Measurements from ENCODE around the gene KCNH3. TPM values are rescaled to one million over a fixed set of nuclear protein-coding genes. Genes with fewer than 3 reads are reported as not detected.

Gene KCNH3
- total and polyA plus RNA-seq, 2 experiments from 2014 or later, result 0.21 to 0.52 TPM

DNA sequence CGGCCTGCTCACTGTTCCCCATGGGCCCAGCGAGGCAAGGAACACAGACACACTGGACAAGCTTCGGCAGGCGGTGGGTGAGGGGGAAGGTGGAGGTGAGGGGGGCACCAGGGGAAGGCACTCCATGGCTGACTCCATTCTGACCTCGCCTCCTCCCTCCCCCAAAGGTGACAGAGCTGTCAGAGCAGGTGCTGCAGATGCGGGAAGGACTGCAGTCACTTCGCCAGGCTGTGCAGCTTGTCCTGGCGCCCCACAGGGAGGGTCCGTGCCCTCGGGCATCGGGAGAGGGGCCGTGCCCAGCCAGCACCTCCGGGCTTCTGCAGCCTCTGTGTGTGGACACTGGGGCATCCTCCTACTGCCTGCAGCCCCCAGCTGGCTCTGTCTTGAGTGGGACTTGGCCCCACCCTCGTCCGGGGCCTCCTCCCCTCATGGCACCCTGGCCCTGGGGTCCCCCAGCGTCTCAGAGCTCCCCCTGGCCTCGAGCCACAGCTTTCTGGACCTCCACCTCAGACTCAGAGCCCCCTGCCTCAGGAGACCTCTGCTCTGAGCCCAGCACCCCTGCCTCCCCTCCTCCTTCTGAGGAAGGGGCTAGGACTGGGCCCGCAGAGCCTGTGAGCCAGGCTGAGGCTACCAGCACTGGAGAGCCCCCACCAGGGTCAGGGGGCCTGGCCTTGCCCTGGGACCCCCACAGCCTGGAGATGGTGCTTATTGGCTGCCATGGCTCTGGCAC, 18.5 kb downstream of the KCNH3 start (continued):
- TF ChIP-seq, protein P1, sequence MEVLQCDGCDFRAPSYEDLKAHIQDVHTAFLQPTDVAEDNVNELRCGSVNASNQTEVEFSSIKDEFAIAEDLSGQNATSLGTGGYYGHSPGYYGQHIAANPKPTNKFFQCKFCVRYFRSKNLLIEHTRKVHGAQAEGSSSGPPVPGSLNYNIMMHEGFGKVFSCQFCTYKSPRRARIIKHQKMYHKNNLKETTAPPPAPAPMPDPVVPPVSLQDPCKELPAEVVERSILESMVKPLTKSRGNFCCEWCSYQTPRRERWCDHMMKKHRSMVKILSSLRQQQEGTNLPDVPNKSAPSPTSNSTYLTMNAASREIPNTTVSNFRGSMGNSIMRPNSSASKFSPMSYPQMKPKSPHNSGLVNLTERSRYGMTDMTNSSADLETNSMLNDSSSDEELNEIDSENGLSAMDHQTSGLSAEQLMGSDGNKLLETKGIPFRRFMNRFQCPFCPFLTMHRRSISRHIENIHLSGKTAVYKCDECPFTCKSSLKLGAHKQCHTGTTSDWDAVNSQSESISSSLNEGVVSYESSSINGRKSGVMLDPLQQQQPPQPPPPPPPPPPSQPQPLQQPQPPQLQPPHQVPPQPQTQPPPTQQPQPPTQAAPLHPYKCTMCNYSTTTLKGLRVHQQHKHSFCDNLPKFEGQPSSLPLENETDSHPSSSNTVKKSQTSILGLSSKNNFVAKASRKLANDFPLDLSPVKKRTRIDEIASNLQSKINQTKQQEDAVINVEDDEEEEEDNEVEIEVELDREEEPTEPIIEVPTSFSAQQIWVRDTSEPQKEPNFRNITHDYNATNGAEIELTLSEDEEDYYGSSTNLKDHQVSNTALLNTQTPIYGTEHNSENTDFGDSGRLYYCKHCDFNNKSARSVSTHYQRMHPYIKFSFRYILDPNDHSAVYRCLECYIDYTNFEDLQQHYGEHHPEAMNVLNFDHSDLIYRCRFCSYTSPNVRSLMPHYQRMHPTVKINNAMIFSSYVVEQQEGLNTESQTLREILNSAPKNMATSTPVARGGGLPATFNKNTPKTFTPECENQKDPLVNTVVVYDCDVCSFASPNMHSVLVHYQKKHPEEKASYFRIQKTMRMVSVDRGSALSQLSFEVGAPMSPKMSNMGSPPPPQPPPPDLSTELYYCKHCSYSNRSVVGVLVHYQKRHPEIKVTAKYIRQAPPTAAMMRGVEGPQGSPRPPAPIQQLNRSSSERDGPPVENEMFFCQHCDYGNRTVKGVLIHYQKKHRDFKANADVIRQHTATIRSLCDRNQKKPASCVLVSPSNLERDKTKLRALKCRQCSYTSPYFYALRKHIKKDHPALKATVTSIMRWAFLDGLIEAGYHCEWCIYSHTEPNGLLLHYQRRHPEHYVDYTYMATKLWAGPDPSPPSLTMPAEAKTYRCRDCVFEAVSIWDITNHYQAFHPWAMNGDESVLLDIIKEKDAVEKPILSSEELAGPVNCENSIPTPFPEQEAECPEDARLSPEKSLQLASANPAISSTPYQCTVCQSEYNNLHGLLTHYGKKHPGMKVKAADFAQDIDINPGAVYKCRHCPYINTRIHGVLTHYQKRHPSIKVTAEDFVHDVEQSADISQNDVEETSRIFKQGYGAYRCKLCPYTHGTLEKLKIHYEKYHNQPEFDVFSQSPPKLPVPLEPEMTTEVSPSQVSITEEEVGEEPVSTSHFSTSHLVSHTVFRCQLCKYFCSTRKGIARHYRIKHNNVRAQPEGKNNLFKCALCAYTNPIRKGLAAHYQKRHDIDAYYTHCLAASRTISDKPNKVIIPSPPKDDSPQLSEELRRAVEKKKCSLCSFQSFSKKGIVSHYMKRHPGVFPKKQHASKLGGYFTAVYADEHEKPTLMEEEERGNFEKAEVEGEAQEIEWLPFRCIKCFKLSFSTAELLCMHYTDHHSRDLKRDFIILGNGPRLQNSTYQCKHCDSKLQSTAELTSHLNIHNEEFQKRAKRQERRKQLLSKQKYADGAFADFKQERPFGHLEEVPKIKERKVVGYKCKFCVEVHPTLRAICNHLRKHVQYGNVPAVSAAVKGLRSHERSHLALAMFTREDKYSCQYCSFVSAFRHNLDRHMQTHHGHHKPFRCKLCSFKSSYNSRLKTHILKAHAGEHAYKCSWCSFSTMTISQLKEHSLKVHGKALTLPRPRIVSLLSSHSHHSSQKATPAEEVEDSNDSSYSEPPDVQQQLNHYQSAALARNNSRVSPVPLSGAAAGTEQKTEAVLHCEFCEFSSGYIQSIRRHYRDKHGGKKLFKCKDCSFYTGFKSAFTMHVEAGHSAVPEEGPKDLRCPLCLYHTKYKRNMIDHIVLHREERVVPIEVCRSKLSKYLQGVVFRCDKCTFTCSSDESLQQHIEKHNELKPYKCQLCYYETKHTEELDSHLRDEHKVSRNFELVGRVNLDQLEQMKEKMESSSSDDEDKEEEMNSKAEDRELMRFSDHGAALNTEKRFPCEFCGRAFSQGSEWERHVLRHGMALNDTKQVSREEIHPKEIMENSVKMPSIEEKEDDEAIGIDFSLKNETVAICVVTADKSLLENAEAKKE (CRISPR knock-in tag; IDR thresholded peaks at IDR 0.05), result no peak
- TF ChIP-seq CREB1 (CRISPR knock-in tag; IDR thresholded peaks at IDR 0.05; ENCODE audit: low read depth) (no peak), STAT1 (IDR thresholded peaks at IDR 0.05; ENCODE audit: unreplicated experiment) (no peak), EZH2phosphoT487 (IDR thresholded peaks at IDR 0.05; ENCODE audit: unreplicated experiment) (no peak), NANOG (IDR thresholded peaks at IDR 0.05; ENCODE audit: borderline replicate concordance) (no peak)
- TF ChIP-seq, protein P2, sequence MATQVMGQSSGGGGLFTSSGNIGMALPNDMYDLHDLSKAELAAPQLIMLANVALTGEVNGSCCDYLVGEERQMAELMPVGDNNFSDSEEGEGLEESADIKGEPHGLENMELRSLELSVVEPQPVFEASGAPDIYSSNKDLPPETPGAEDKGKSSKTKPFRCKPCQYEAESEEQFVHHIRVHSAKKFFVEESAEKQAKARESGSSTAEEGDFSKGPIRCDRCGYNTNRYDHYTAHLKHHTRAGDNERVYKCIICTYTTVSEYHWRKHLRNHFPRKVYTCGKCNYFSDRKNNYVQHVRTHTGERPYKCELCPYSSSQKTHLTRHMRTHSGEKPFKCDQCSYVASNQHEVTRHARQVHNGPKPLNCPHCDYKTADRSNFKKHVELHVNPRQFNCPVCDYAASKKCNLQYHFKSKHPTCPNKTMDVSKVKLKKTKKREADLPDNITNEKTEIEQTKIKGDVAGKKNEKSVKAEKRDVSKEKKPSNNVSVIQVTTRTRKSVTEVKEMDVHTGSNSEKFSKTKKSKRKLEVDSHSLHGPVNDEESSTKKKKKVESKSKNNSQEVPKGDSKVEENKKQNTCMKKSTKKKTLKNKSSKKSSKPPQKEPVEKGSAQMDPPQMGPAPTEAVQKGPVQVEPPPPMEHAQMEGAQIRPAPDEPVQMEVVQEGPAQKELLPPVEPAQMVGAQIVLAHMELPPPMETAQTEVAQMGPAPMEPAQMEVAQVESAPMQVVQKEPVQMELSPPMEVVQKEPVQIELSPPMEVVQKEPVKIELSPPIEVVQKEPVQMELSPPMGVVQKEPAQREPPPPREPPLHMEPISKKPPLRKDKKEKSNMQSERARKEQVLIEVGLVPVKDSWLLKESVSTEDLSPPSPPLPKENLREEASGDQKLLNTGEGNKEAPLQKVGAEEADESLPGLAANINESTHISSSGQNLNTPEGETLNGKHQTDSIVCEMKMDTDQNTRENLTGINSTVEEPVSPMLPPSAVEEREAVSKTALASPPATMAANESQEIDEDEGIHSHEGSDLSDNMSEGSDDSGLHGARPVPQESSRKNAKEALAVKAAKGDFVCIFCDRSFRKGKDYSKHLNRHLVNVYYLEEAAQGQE (IDR thresholded peaks at IDR 0.05; ENCODE audit: unreplicated experiment), result no peak

Data from GM23338 (cell line).